GM18499 (cell line): Measurements from ENCODE around the gene FLYWCH1.

Experiments used
- ATAC-seq: cut with Tn5 transposase; IDR thresholded peaks from one replicate; pipeline ENCODE4 v1.9.1; 2021; ENCODE audit warnings: moderate number of reproducible peaks; ENCODE audit not compliant: insufficient read depth, unreplicated experiment

FLYWCH1 gene

GRCh38 chr16:2911638-2912329 is at the start of gene FLYWCH1:
FLYWCH1 (plus strand) TSS chr16:2911931; CDS start chr16:2929686, 17,755 bp downstream.
- peak; percentile 66 for ATAC-seq

- ATAC-seq: no peak
Observed at GRCh38 chr16:2865651-2866050, 46.1 kb upstream of the FLYWCH1 start.

GRCh38 chr16:2866431-2866830 is 45.3 kb upstream of the FLYWCH1 start:
- ATAC-seq: no peak

GRCh38 chr16:2867661-2867986 is 44.1 kb upstream of the FLYWCH1 start:
- ATAC-seq: no peak

GRCh38 chr16:2867987-2868789 is 43.5 kb upstream of the FLYWCH1 start:
- ATAC-seq: no peak

GRCh38 chr16:2871926-2872325 is 39.8 kb upstream of the FLYWCH1 start:
- no peak for ATAC-seq

- ATAC-seq: no peak
Observed at GRCh38 chr16:2874032-2874911, 37.5 kb upstream of the FLYWCH1 start.

- no peak for ATAC-seq
Observed at GRCh38 chr16:2874912-2875362, 36.8 kb upstream of the FLYWCH1 start.

GRCh38 chr16:2879854-2880508 is 31.8 kb upstream of the FLYWCH1 start:
- no peak for ATAC-seq

GRCh38 chr16:2881783-2882649 is 29.7 kb upstream of the FLYWCH1 start:
- no peak for ATAC-seq

- peak; percentile 69 for ATAC-seq
Observed at GRCh38 chr16:2882650-2883457, 28.9 kb upstream of the FLYWCH1 start, which contains the start of gene FLYWCH2. FLYWCH2 (plus strand) TSS chr16:2883215; CDS start chr16:2896450, 13,235 bp downstream.

- no peak for ATAC-seq
Observed at GRCh38 chr16:2883458-2883908, 28.2 kb upstream of the FLYWCH1 start.

GRCh38 chr16:2884041-2884451 is 27.7 kb upstream of the FLYWCH1 start:
- no peak for ATAC-seq

- no peak for ATAC-seq
Observed at GRCh38 chr16:2894231-2894630, 17.5 kb upstream of the FLYWCH1 start.

- ATAC-seq: no peak
Observed at GRCh38 chr16:2895813-2896212, 15.9 kb upstream of the FLYWCH1 start.

GRCh38 chr16:2896480-2897010 is 15.2 kb upstream of the FLYWCH1 start:
- no peak for ATAC-seq

- ATAC-seq: no peak
Observed at GRCh38 chr16:2897110-2897509, 14.6 kb upstream of the FLYWCH1 start.
